ENCODE results near the gene SNAI3.

SNAI3 gene

DNA sequence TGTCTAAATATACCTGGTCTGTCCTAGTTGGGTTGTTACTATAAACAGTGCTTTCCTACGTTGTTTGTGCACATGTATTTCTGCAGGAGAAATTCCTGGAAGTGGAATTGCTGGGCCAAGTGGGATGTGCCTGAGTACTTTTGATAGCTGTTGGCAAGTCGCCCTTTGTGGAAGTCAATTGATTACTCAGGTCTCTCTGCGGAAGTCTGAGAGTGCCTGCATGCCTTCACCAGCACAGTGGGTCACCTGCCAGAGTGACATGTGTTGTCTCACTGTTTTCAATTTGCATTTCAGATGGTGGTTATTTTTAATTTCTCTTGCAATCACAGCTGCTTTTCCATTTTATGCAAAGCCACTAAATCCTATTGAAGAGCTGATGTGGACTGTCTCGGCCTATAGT, 21.2 kb downstream of the SNAI3 start:
- no peak for DNase-seq

- peak; percentile 90 for DNase-seq
Observed at GRCh38 chr16:88662843-88663606, 23.3 kb downstream of the SNAI3 start, which contains the start of gene MVD. Gene MVD, minus strand, starts transcription at chr16:88663091. Its CDS starts 11 bp downstream, at chr16:88663080.

GRCh38 chr16:88662222-88662842, 24.0 kb downstream of the SNAI3 start:
- no peak for DNase-seq

DNA sequence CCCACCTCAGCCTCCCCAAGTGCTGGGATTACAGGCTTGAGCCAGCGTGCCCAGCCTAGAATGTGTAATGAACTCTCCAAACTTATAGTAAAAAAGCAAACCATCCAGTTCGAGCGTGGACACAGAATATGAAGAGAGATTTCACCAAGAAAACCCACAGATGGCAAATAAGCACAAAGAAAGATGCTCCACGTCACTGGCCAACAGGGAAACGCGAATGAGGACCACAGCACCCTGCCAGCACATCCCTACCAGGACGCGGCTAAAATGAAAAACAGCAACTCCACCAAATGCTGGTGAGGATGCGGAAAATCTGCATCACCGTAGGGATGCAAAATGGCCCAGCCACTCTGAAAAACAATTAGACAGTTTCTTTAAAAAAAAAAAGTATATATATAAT, 24.8 kb downstream of the SNAI3 start:
- DNase-seq = no peak

- no peak for DNase-seq
Observed at GRCh38 chr16:88659160-88659559, 27.1 kb downstream of the SNAI3 start.

DNA sequence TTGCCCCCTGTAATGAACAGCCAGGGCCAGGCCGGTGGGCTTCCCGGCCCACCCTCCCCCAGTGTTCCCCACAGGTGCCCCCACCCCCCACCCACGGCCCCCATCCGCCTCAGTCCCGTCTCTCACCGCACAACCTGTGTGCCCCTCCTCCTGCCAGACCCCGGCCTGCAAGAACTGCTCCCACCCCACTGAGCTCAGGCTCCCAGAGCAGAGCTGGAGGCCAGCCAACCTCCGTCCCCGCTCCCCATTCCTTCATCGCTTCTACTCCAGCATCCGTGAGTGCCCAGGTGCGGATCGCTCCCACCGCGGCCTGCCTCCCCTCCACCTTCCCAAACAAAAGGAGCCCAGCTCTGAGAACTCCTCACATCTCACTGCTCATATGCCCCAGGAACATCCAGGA, 27.6 kb downstream of the SNAI3 start:
- DNase-seq = no peak

- DNase-seq = no peak
Observed at GRCh38 chr16:88657371-88657770, 28.9 kb downstream of the SNAI3 start.

DNA sequence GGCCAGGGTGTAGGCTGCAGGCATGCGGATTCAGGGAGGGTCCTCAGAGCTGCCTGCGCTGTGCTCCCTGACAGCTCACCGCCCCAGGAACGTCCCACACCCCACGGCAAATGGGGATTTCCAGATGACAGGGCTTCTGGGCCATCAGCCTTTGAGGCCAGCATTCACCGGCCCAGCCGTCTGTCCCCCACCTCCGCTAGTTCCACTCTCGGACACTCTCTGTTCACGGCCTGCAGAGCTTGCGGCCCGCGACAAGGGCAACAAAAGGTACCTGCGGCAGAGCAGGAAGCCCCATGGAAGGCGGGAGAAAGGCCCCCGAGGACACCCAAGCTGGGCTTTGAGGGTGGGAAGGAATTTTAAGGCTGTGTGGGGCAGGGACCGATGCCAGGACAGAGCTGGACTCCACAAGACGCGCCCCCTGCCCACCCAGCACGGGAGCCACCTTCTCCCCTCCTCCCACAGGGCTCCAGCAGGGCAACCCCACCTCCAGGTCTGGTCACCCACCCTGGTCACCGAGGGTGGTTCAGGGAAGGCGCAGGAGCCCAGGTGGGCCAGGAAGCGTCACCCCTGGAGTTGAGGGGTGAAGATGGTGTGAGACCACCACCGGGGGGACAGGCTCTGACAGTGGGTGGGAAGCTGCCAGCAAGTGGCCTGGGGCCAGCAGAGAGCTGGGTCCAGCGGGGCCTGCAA, 29.9 kb downstream of the SNAI3 start:
- DNase-seq = no peak

GRCh38 chr16:88655733-88656281, 30.5 kb downstream of the SNAI3 start:
- no peak for DNase-seq

DNA sequence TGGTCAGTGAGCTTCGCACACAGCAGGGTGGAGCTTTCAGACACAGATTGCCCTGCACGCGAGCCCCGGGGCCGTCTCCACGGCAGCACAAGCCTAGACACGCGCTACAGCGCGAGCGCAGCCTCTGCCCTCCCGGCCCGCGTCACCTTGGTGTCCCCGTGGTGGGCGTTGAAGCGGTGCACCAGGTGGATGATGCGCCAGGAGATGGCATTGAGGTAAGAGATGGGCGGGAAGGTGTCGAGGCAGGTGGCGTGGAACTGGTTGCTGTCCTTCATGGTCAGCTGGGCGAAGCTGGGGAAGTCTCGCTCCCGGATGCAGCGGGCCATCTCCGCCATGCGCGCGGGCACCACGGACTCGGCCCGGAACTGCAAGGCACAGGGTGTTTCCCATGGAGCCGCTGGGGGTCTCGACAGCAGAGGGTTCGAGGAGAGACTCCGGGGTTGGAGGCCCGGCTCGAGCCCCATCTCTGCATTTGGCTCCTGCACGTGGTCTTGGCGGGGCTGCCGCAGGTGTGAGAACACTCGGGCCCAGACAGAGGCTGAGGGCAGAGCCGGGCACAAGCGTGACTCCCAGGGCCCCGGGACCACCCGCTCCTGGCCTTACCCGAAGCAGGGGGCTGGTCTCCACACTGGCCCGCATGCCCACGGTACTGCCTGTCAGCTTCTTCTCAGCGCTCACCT, 31.1 kb downstream of the SNAI3 start:
- DNase-seq = no peak

- no peak for DNase-seq
Observed at GRCh38 chr16:88654363-88655052, 31.8 kb downstream of the SNAI3 start.

DNA sequence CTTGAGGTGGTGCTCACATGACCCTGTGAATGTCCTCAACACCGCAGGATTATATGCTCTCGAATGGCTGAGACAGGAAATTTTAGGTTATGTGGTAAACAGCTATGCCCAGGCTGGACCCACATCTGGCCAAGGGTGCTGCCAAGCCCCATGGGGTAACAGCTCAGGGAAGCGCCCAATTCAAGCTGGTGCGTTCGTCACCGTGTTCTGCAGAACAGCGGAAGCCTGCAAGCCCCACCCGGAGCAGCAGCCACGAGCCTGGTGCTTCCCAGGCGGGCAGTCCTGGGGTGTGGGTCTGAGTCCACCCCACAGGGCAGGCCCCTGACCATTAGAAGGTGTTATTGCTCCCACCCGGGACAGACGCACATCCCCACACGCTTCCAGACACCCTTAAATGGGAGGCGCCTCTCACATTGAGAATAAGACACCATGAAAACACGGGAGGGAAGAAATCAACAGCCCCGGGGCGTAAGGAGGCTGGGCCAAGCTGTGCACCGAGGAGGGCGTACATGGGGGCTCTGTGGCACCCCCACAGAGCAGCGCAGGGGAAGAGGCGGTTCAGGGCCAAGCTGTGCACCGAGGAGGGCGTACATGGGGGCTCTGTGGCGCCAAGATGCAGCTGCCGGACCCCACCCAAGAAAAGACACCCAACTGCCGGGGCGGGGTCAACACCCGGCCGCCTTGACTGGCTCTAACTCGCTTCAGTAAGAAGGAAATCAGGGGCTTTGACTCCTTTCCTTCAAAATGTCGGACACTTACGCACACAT, 32.5 kb downstream of the SNAI3 start:
- DNase-seq = no peak

- DNase-seq = no peak
Observed at GRCh38 chr16:88653101-88653500, 33.2 kb downstream of the SNAI3 start.

GRCh38 chr16:88652762-88653063, 33.6 kb downstream of the SNAI3 start:
- DNase-seq = no peak

DNA sequence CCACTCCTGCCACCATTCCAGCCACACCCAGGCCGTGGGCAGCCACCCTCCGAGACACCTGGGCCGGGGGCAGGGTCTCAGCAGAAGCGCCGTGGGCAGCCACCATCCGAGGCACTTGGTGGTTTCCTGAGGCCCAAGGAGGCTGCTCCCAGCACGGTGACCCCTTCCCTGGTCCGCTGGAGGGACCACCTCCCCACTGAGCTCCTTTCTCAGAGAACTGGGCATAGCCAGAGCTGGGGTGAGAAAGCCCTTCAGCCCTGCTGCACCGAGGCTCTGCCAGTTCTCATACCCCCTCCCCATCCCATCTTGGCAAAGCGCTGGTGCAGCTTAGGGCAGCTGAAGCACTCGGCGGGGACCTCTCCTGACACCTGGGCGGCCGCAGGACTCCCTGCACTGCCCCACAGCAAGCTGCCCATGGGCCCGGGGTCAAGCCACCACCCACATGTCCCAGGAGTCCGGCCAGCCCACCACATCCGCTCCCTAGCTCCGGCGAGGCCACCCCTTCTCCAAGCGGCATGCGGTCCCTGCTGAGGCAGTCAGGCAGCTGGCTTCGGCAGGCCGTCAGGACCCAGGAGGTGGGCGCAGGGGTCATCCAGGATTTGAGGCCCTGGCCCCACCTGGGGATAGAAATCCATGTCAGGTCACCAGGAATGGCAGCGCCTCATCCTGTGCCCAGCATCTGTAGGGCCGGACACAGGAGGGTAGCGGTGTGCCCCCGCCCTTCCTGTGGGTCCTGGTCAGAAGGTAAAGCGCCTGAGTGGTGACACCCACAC, 34.1 kb downstream of the SNAI3 start:
- no peak for DNase-seq

DNA sequence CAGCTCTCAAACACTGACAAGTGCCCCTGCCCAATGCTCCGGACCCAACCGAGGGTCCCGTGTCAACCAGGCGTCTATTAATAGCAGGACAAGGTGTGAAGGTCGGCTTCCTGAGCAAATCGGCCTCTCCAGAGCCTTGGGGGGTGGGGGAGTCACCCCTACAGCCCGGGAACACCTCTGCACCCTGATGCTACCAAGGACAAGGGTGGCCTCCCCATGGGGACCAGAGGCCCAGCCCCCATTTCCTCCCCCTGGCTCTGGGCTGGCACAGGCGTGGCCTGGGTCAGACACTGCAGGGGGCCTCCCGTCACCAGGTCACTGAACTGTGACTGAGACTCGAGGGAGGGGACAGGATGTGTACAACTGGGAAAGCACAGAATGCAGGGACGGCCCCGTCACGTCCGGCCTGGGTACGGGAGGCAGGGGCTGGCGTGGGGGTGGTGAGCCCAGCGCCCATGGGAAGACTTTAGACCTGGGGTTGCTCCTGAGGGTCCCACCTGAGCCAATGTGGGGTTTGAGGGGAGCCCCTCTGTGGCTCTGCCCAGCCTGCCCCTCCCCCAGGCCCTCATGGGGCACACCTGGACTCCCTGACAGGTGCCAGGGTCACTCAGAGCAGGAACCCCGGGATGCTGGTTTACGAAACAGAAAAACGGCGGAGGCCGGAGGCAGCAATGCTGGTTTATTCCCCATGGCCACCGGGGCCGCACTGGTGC, 34.9 kb downstream of the SNAI3 start:
- no peak for DNase-seq

GRCh38 chr16:88650749-88651275, 35.5 kb downstream of the SNAI3 start, which contains the start of gene CYBA:
Gene CYBA, minus strand, starts transcription at chr16:88651053. Its CDS starts 40 bp downstream, at chr16:88651013.
- DNase-seq = no peak

DNA sequence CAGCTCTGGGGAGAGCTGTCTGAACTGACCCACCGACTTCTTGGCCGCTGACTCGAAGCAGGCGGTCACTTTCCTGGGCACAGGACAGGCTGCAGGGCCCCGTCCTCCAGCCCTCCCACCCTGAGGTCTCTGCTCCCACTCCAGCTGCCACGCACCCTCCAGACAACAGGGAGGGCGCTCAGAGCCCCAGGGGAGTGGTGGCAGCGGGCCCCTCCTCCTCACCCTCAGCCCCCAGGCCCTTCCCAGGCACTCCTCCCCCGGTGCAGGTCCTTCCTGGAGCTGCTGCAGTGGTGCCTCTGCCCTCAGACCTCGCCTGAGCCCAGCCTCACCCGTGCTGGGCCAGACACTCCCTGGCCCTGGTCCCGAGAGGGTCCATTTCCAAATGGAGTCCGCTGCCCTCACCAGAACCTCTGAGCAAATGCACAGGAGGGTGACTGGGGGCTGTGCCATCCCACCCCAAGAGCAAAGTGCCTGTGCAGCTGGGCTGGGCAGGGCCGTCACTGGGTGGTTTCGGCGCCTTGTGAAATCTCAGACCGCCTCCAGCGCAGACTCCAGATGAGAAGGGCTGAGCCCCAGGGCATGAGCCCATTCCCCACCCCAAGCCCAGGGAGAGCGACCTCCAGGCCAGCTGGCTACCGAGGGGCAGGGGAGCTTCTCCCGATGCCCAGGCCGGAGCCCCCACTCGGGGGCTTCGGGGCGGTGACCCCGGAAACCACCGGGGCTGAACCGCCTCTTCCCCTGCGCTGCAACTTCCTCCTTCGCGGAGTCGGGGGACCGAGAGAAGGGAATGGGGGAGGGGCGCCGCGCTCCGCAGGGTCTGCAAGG, 36.2 kb downstream of the SNAI3 start:
- no peak for DNase-seq
